Small intestine (tissue), 7 donors: ENCODE measurements around the gene AMER3. TPM values are rescaled to one million over a fixed set of nuclear protein-coding genes. Genes with fewer than 3 reads are reported as not detected.

ENCODE experiments used
- DNase-seq, 2 donors: peaks; one replicate each; pipeline versions ENCODE4 v3.0.0 to v3.0.0-alpha.2; 2013
- FAIRE-seq: peaks from 2 replicates; lab custom pipeline; 2012; peaks lifted over from hg19 to GRCh38; lab: Jason Lieb, UNC
- H3K27ac ChIP-seq, 3 donors: one replicate each; pipeline ENCODE4 v1.5.1; 2013; ENCODE audit warnings: low read length in 2 of 3, mild to moderate bottlenecking in 2 of 3, control low read depth in 1 of 3, inconsistent platforms in 1 of 3, low read depth in 1 of 3, moderate library complexity in 1 of 3
- H3K27me3 ChIP-seq, 3 donors: one replicate each; pipeline ENCODE4 v1.6.1; 2013; ENCODE audit warnings: low read length in 3 of 3, inconsistent platforms in 1 of 3; ENCODE audit not compliant: control insufficient read depth in 3 of 3, insufficient read depth in 3 of 3
- H3K36me3 ChIP-seq, 3 donors: one replicate each; pipeline ENCODE4 v1.6.1; 2013; ENCODE audit warnings: low read length in 3 of 3, inconsistent platforms in 1 of 3, low read depth in 1 of 3, mild to moderate bottlenecking in 1 of 3, moderate library complexity in 1 of 3; ENCODE audit not compliant: control insufficient read depth in 3 of 3, insufficient read depth in 2 of 3
- H3K4me1 ChIP-seq, 3 donors: one replicate each; pipeline ENCODE4 v1.6.1; 2013; ENCODE audit warnings: low read length in 2 of 3, inconsistent platforms in 1 of 3, low read depth in 1 of 3, mild to moderate bottlenecking in 1 of 3, moderate library complexity in 1 of 3; ENCODE audit not compliant: control insufficient read depth in 3 of 3, insufficient read depth in 2 of 3
- H3K4me3 ChIP-seq, 3 donors: one replicate each; pipeline ENCODE4 v1.5.1; 2013; ENCODE audit warnings: low read length in 3 of 3, control low read depth in 1 of 3, inconsistent platforms in 1 of 3, low read depth in 1 of 3, mild to moderate bottlenecking in 1 of 3, moderate library complexity in 1 of 3
- H3K9me3 ChIP-seq, 2 donors: one replicate each; pipeline ENCODE4 v1.6.1; 2013; ENCODE audit warnings: low read depth in 1 of 2, low read length in 1 of 2; ENCODE audit not compliant: control insufficient read depth in 2 of 2, insufficient read depth in 1 of 2
- WGBS, 3 donors: extraction: QIAGEN DNeasy Blood & Tissue Kit; methylation state at CpG; one replicate each; pipeline ENCODE4 v1.1.7; 2013; 5-methylcytosine and 5-hydroxymethylcytosine counted together
- polyA plus RNA-seq, 4 donors: library from polyadenylated mRNA; stranded (reverse) in 3 of 4; unstranded in 1 of 4; fragments of 200-250 nt in 3 of 4; fragments of 120-200 nt in 1 of 4; gene quantifications; one replicate each; pipeline versions ENCODE4 v1.2.1 to v1.2.3, GENCODE V29; 2013
- donor health status: healthy with polysubstance abuse.
- donor health status: control.
- donor health status: control.
- donor health status: Bipolar disorder and iron deficiency.
- donor health status: healthy.

AMER3 gene
- polyA plus RNA-seq, 4 donors = 0.45 to 0.99 TPM; not detected in 2

GRCh38 chr2:130760754-130761751, 5.7 kb downstream of the AMER3 start:
- Histone ChIP-seq H3K36me3 (no peaks in the 10 kb centered on the region), H3K4me3 (no peak overlapping the region), H3K27me3 (peaks cover 2 to 17% (median 14%) of the 10 kb centered on the region in 3 donors), H3K4me1 (no peaks in the 10 kb centered on the region), H3K9me3 (no peaks in the 10 kb centered on the region), H3K27ac (no peak overlapping the region)
- FAIRE-seq (no peak), DNase-seq (no peak)
- 77 to 81% (median 80%) methylated on average over 14 of the region's 14 CpGs for WGBS, 3 donors

GRCh38 chr2:130762031-130762909, 6.9 kb downstream of the AMER3 start:
- Histone ChIP-seq H3K27me3 (peaks cover 0 to 6% (median 6%) of the 10 kb centered on the region in 3 donors), H3K27ac (no peak overlapping the region)

GRCh38 chr2:130762910-130763385, 7.6 kb downstream of the AMER3 start:
- WGBS, 3 donors = 76 to 82% (median 82%) methylated on average over 20 to 22 of the region's 22 CpGs
- Histone ChIP-seq H3K27me3 (peaks cover 0 to 4% (median 4%) of the 10 kb centered on the region in 3 donors), H3K4me1 (no peaks in the 10 kb centered on the region), H3K4me3 (no peak overlapping the region), H3K27ac (no peak overlapping the region), H3K36me3 (no peaks in the 10 kb centered on the region), H3K9me3 (no peaks in the 10 kb centered on the region)
- FAIRE-seq (no peak), DNase-seq (no peak)

More at GRCh38 chr2:130762031-130762909, 6.9 kb downstream of the AMER3 start:
- no peaks in the 10 kb centered on the region for H3K4me1 ChIP-seq
- 82 to 83% (median 83%) methylated on average over 34 to 37 of the region's 37 CpGs for WGBS, 3 donors
- H3K36me3 ChIP-seq = no peaks in the 10 kb centered on the region
- no peak overlapping the region for H3K4me3 ChIP-seq
- FAIRE-seq (no peak), DNase-seq (no peak)
- no peaks in the 10 kb centered on the region for H3K9me3 ChIP-seq

- Histone ChIP-seq H3K4me1 (no peaks in the 10 kb centered on the region), H3K36me3 (no peaks in the 10 kb centered on the region), H3K27ac (no peak overlapping the region), H3K9me3 (no peaks in the 10 kb centered on the region), H3K27me3 (peaks cover 0 to 4% (median 4%) of the 10 kb centered on the region in 3 donors), H3K4me3 (no peak overlapping the region)
- WGBS, 3 donors = 77 to 85% (median 84%) methylated on average over 11 to 12 of the region's 12 CpGs
- FAIRE-seq (no peak), DNase-seq (no peak)
Measured at GRCh38 chr2:130763405-130763804, 8.1 kb downstream of the AMER3 start.

DNA sequence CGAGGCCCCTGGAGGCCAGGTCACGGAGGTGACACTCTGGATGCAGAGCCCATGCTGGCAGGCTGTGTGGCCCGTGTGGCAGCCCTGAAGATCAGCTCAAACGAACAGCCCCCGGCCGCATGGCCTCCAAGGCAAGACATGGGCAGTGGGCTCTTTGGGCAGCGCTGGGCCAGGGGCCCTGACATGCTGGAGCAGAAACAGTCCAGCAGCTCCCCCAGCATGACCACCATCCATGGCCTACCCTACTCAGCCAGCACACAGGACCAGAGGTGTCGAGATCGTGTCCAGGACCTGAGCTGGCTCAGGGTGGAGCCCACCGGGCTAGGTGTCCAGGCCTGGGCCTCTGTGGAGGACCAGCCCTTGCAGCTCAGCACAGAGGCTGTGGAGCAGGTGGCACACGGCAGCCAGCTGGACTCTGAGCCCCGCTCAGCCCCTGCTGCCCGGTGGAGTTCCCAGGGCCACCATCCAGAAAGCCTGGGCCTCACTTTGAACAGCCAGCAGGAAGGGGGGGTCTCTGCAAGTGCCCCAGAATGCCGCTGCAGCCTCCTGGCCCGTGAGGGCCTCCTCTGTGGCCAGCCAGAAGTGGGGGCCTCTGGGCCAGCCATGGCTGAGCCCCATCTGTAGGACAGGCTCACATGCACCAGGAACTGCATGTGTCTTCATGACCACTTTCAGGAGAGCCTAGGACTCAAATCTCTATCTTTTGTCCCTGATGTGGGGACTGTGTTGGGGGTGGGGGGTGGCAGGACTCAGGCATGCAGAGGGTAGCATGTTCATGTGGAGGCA, 8.9 kb downstream of the AMER3 start:
- no peaks in the 10 kb centered on the region for H3K36me3 ChIP-seq
- H3K4me3 ChIP-seq = no peak overlapping the region
- H3K27me3 ChIP-seq = peaks cover 0 to 4% (median 0%) of the 10 kb centered on the region in 3 donors
- DNase-seq = no peak
- no peak for FAIRE-seq
- no peaks in the 10 kb centered on the region for H3K9me3 ChIP-seq
- H3K4me1 ChIP-seq = no peaks in the 10 kb centered on the region
- no peak overlapping the region for H3K27ac ChIP-seq
- 73 to 83% (median 78%) methylated on average over 12 to 15 of the region's 15 CpGs for WGBS, 3 donors

- Histone ChIP-seq H3K9me3 (no peaks in the 10 kb centered on the region), H3K36me3 (no peaks in the 10 kb centered on the region), H3K4me3 (no peak overlapping the region), H3K4me1 (no peaks in the 10 kb centered on the region), H3K27me3 (peaks cover 0 to 4% (median 0%) of the 10 kb centered on the region in 3 donors), H3K27ac (no peak overlapping the region)
- no peak for FAIRE-seq
- DNase-seq = no peak
- 87 to 90% (median 89%) methylated on average over 5 of the region's 5 CpGs for WGBS, 3 donors
Measured at GRCh38 chr2:130764821-130765115, 9.4 kb downstream of the AMER3 start.

DNA sequence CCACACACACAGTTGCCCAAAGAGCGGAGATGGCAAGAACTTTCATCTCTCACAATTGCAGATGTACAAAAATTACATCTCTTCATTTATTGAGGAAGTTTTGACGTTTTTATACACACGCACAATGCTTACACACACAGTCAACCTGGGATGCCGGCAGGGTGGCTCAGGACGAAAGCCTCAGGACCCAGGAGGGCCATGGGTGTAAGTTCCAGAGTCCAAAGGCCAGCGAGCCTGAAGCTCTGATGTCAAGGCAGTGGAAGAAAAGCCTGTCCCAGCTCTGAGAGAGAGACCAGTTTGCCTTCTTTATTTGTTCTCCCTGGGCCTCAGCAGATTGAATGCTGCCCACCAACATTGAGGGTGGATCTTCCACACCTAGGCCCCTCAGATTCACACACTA, 10.1 kb downstream of the AMER3 start:
- Histone ChIP-seq H3K27me3 (peaks cover 0 to 4% (median 0%) of the 10 kb centered on the region in 3 donors), H3K4me1 (no peaks in the 10 kb centered on the region), H3K9me3 (no peaks in the 10 kb centered on the region), H3K27ac (no peak overlapping the region), H3K4me3 (no peak overlapping the region), H3K36me3 (no peaks in the 10 kb centered on the region)
- WGBS, 3 donors = 46 to 70% (median 51%) methylated on average over 6 of the region's 6 CpGs
- FAIRE-seq = no peak
- DNase-seq = no peak
